GM03348 (cell line): ENCODE measurements around the gene MLC1.
"Not testable (repeated sequence)": the region's sequence is repeated elsewhere in the genome, so short reads cannot be mapped to it uniquely, and the experiment has no call there.

ENCODE experiments used
- DNase-seq: peaks from one replicate; pipeline ENCODE4 v3.0.0; 2012; ENCODE audit warnings: low spot score

MLC1 gene

DNA sequence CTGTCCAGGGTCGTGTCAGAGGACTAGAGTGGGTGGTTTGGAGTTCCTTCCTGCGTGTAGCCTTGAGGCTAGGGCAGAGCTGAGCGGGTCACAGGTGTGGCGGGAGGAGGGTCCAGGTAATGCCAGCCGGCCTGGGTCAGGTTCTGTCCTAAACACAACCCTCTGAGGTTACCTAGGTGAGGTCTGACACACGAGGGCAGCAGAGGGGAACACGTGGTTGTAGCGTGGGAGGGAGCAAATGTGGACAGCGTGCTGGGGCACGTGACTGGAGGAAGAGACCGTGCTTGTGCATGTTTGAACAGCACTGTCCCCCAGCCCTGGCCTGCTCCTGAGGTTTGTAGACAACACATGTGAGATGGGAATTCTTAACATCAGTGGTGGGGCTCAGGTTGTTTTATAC, 17.7 kb upstream of the MLC1 start:
- no peak for DNase-seq

DNA sequence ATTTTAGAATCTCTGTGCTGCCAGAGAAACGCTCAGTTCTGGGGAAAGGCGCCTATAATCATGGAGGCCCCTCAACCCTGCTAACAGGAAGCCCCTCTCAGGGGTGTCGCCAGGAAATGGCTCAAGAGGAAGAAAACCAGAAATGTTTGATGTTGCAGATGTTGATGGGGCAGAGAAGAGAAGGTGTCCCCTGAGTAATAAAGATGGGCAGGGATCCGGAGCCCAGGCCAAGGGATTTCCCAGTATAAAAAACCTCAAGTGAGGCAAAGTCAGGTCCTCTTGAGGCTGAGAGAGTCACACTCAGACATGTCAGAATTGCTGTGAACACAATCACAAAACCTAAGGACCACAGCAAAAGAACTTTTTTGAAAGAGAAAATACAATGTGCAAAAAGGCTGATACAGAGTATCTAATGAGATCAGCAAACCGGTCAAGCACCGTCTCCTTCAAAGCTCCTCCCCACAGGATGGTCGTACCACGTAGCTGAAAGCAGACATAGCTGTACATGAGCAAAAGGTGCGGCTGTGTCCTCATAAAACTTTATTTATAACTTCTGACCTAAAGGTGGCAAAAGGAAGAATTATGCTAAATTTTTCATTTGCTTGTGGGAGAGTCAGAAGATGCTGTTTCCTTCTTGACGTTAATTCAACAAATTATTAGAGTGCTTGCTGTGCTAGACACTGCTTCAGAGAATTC, 16.8 kb upstream of the MLC1 start:
- DNase-seq, result no peak

DNA sequence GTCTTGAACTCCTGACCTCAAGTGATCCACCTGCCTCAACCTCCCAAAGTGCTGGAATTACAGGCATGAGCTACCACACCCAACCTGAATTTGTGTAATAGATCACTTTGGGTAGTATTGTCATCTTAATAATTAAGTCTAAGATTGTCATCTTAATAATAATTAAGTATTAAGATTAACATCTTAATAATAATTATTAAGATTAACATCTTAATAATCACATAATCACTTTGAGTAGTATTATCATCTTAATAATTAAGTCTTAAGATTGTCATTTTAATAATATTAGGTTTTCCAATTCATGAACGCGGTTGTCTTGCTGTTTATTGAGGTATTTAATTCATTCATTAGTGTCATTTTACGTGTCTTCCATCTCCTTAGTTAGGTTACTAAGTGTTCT, 12.8 kb upstream of the MLC1 start:
- DNase-seq, result no peak

DNA sequence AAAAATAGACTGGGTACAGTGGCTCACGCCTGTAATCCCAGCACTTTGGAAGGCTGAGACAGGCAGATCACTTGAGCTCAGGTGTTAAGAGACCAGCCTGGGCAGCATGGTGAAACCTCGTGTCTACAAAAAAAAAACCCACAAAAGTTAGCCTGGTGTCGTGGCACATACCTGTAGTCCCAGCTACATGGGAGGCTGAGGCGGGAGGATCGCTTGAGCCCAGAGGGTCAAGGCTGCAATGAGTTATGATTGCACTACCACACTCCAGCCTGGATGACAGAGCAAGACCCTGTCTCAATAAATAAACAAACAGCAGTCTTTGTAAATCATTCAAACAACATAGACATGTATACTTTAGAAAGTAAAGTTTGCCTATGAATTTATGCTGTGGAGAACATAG, 7.1 kb upstream of the MLC1 start:
- DNase-seq, result no peak

DNA sequence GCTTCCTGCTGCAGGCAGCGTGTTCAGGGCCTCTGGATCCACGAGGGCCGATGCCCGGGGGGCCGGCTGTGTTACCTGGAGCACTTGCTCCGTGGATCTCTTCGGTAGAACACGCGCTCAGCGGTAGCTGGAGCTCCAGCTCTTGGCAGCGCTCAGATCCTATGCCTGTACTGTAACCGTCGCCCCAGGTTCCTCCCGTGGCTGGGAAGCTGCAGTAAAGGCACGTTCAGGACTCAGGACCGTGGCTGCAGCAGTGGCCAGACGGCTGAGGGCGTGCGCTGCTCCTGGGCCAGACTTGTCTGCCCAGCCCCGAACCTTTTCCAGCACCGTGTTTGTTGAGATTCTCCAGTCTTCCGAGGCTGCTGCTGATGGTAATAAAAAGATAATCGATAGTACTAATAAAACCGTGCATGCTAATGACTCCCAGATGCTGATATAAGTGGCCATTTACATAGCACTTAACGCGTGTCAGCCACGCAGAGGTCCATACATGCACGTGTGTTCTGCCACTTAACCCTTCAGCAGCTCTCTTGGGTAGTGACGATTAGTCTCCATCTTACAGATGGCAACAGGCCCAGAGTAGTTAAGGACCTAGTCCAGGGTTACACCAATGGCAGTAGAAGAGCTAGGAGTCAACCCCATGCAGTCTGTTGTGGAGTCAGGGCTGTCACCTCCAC, 6.0 kb upstream of the MLC1 start:
- DNase-seq, result no peak

DNA sequence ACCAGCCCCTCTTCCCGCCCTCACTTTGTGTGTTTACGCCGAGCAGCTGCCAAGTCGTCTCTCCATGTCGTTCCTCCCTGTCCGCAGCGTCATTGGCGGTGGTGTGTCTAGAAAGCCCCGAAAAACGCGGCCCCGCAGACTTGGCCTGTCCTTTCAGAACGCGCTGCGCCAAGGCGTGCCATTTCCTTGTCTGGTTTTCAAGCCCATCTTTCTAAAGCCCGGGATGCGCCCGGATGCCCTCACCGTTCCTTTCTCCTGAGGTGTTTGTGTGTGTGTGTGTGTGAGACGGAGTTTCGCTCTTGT, 5.1 kb upstream of the MLC1 start:
- DNase-seq, result no peak

DNA sequence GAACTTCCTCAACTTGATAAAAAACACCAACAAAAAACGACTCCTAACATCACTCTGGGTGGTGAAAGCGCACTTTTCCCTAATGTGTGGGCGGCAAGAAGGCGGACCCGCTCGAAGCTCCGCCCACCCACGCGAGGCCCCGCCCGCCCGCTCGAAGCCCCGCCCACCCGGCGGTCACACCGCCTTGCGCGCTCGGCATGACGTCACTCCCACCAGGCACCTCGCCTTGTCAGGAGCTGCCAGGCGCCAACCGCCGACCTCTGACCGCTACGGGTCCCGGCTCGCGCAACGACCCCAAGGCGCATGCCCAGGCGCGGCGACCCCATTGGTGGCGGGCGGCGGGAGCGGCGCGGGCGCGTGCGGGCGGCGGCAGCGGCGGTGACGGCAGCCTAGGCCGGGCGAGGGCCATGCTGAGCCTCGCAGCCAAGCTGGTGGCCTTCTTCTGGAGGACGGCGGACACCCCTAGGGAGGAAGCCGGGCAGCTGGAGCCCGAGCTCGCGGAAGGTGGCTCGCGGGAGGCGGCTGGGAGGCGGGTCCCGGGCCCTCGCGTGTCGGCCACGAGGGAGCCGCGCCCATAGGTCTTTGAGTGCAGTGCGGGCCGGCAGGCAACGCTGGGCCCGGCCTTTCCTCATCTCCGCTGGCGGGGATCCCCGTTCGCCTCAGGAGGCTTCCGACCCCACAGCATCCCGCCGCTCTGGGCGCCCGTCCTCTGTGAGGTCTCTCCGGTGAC, 4.6 kb upstream of the MLC1 start, which contains the start of gene MOV10L1:
Gene MOV10L1 (plus strand): TSS at position 325 of the 730 bp plus-strand sequence. CDS start 83 bp downstream, at position 408.
- DNase-seq, result no peak

DNA sequence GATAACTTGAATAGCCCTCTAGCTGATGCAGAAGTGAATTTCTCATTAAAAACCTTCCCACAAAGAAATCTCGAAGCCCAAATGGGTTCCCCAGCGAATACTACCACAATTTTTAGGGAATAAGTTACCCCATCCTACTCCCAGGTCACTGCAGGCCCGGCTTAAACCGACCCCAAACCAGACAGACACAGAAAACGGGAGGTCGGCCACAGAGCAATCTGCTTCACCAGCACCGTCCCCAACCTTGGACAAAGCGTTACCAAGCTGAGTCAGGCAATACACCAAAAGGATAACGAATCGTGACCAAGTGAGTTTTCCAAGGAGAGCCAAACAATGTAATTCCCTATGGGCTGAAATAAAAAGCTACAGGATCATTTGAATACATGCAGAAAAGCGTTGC, 4.0 kb upstream of the MLC1 start:
- DNase-seq, result no peak

DNA sequence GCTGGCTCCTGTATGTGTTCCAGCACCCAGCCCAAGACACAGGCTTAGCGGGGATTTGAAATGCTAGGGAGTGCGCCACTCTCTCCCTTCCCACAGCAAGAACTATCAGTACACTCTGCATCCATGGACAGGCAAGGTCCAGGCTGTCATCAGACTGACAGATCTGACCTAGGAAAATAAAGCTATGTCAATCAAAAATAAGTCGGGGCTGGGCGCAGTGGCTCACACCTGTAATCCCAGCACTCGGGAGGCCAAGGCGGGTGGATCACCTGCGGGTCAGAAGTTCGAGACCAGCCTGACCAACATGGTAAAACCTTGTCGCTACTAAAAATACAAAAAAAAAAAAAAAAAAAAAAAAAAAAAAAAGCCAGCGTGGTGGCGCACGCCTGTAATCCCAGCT, 2.9 kb upstream of the MLC1 start:
- DNase-seq, result no peak

DNA sequence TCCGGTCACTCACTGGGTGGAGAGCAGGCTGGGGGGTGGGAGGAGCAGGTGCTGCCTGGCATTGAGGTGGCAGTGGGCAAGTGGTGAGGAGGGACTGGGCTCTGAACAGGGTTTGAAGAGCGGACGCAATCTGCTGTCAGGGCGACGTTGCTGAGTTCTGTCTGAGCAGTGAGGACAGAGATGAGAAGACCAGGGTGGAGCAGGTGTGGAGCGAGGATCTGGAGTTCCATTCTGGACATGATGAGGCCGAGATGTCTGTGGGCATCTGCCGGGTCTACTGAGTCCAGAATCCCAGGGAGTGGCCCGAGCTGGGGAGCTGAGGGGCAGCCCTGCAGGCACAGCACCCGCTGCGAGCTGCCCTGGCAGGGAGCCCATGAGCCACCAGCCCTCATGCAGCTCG, 2.4 kb upstream of the MLC1 start:
- no peak for DNase-seq

DNA sequence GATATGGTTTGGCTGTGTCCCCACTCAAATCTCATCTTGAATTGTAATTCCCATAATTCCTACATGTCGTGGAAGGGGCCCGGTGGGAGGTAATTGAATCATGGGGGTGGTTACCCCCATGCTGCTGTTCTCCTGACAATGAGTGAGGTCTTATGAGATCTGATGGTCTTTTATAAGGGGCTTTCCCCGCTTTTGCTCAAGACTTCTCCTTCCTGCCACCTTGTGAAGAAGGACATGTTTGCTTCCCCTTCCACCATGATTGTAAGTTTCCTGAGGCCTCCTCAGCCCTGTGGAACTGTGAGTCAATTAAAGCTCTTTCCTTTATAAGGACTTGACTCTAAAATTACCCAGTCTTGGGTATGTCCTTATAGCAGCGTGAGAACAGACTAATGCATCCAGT, 1.7 kb upstream of the MLC1 start:
- not testable (repeated sequence) for DNase-seq

DNA sequence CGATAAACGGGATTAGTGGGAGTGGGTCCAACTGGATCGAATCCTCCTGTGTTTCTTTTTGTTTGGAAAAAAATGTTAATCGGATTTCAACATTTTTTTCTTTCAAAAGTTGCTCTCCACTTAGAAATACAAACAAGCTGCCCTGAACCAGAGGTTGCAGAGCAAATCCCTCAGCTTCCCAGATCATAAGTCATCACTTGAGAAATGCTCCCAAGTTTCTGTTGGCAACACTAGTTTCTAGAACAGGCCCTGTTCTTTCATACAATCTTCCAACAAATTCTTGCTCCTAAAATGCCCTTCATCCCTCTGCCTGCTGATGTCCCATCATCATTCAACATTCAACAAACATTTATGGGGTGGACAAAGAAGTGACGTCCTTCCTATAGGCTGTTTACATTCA, 1.3 kb upstream of the MLC1 start:
- DNase-seq, result peak; percentile 43

DNA sequence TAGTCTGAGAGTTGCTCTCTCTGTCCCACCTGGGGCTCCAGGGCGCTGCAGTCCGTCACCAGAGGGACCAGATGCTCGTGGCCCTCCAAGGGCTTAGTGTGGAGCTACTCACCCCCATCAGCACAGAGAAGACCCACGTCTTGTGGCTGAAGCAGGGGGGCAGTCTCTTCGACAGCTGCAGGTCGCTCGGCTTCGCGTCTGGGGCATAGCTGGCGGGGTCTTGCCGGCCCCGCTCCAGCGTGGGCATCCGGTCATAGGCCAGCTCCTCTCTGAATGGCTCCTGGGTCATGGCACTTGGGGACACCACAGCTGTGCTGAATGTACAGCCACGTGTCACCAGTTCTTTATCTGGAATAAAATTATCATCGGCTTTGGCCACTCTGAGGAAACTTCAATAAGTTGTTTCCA, 608 bp downstream of the MLC1 start:
- DNase-seq, result no peak

DNA sequence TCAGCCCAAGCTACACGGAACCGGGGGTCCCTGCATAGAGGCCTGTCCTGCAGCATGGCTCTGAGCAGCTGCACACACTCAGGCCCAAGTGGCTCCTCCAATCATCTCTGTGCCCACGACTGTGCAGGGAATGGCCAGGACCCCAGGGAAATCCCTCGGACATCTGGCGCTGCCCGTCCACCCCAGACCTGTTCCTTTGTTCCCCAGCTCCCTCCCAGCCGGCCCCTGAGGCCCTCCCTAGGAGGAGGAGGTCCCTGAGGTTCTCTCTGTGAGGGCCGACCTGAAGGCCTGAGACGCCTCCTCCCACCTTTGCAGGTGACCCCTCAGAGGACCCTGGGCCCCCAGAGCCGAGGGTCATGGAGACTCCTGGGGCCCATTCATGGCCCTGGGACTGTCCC, 1.1 kb downstream of the MLC1 start:
- DNase-seq, result no peak

DNA sequence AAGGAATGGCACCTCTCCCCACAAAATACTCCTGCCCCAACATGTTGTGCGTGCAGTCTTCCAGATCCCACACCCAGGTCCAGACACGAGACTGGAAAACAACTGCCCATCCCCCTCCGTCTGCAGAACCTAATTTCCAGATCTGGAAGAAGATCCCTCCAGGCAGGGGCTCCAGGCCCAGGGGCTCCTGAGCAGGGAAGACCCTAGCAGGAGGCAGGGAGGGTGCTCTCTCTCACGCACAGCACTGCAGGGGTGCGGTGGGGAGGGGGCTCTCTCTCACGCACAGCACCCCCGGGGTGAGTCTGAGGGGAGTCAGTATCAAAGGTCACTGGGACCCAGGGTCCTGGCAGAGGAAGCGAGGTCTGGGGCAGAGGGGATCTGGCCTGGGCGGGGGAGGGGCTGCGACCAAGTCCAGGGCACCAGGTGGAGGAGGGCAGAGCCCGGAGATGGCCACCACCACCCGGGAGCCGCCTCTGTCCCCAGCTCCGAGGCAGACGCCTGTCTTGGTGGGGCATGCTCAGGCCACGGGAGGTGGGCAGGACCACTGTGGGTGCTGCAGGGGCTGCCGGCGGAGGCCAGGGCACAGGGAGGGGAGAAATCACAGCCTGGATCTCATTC, 1.7 kb downstream of the MLC1 start:
- DNase-seq, result no peak

DNA sequence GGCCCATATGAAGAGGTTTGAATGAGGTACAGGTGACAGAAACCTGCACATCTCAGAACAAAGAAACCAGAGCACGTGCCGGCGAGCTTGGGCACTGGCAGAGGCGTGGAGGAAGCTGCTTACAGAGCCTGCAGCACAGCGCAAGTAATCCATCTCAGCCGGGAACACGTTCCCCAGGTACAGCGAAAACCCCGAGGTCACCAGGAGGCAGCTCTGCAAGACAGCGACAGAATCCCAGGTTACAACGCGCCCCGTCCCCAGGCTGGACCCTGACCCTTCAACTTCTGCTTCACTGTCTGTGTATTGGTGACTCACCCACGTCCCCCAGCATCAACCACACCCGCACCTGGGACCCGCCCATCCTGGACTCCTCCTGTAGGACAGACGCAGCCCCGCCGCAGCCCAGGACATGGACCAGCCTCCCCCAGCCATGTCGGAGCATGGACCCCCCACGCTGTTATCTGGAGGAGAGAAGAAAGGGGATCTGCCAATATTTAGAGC, 2.2 kb downstream of the MLC1 start:
- no peak for DNase-seq

DNA sequence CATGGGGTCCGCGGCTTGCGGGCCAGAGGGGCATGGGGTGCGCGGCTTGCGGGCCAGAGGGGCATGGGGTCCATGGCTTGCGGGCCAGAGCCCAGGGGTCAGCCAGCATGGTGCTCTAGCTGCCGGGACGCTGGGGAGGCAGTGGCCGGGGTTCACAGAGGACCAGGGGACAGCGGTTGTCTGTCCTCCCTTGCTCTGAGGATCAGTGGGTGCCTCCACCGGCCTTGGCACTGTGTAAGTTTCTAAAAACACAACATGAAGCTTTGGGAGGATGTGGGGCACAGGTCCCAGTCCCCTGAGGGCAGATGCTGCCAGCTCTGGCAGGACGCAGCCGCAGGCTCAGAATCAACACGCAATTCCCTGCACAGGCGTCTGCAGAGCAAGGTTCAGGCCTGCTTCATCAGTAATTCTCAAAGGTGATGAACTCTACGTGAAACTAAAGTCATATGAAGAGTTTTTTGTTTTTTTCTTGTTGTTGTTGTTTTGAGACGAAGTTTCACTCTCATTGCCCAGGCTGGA, 3.0 kb downstream of the MLC1 start:
- DNase-seq, result no peak

DNA sequence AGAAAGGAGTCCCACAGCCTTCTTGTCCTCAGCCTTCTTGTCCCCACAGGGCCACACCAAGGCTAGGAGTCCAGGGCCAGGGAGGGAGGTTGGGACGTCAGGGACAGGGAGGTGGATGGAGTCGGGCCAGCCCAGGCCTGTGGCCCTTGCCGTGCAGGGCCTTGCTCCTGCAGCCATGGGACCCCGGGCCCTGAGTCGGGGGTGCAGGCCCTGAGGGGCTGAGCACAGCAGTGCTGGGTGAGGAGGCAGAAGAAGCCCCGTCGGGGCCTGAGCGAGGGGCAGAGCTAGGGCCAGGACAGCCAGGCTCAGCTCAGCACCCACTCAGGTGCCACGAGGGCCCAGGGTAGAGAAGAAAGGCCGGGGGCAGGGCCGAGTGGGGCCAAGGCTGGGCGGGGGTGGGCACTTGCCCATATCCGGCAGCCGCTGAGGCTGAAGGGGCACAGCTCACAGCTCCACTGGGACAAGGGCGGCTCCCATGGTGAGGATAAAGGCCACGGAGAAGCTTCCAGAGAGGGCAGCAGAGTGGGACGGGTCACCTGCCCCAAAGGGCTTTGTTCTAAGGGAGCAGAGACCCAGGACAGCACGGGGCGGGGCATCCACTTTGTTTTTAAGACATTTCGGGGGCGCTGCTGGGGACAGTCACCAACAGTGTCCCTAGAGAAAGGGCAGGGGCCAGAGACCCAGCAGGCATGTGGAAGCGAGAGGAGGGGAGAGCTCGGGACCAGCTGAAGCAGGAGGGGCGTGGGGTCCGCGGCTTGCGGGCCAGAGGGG, 3.6 kb downstream of the MLC1 start:
- no peak for DNase-seq

DNA sequence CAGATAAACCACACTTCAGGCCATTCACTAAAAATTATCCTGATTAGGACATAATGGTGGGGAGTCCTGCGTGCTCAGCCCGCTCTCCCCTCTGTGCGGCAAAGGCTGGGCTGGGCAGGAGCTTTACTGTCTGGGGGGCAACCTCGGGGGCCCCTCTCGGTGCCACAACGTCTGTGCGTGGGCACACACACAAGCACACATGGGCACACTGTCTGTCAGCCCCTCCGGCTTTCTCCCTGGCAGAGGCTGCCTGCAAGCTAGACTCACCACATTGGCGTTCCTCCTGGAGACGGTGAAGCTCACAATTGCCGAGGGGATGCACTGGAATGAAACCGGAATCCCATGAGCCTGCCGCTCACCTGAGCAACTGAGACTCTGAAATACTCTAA, 5.2 kb downstream of the MLC1 start:
- DNase-seq, result no peak

DNA sequence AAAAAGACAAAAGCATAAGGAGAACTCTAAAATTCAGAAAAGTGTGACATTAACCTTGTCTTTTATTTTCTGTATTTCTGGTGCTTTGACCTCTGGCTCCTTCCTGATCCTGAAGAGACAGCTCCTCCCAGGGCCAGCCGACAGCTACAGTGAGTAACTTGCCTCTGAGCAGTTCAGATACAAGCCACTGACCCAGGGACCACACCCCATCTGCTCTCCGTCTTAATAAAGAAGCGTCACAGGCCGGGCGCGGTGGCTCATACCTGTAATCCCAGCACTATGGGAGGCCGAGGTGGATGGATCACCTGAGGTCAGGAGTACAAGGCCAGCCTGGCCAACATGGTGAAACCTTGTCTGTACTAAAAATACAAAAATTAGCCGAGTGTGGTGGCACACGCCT, 6.5 kb downstream of the MLC1 start:
- no peak for DNase-seq

DNA sequence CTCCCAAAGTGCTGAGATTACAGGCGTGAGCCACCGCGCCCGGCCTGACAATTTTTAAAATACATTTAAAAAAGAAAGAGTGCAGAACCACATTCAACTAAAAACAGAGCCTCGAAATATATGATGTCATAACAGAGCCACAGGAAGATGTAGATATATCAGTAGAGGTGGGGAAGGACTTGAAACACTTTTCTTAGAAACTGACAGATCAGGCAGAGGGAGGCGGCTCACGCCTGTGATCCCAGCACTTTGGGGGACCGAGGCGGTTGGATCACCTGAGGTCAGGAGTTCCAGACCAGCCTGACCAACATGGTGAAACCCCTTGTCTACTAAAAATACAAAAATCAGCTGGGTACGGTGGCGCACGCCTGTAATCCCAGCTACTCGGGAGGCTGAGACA, 7.0 kb downstream of the MLC1 start:
- DNase-seq, result no peak
